Natural killer cell (primary cell): Measurements from ENCODE around the gene STK32B. TPM values are rescaled to one million over a fixed set of nuclear protein-coding genes. Genes with fewer than 3 reads are reported as not detected.

Experiments
- ATAC-seq, 3 donors: fragments of 150-1000 bp in 2 of 3; fragments of 200-7000 bp in 1 of 3; cut with Tn5 transposase; 1 replicate in 1 of 3; 2 replicates in 2 of 3; pipeline ENCODE4 v1.10.0; 2021; ENCODE audit warnings: mild to moderate bottlenecking in 2 of 3, moderate library complexity in 2 of 3
- DNase-seq, 2 donors: peaks; one replicate each; pipeline versions ENCODE4 v3.0.0 to v3.0.0-alpha.2; 2013 to 2021; ENCODE audit warnings: mixed read lengths in 1 of 2
- H3K27ac ChIP-seq: one replicate; pipeline ENCODE4 v1.5.1; 2013; ENCODE audit warnings: mild to moderate bottlenecking, low read length
- H3K27me3 ChIP-seq: one replicate; pipeline ENCODE4 v1.6.1; 2013; ENCODE audit warnings: low read length; ENCODE audit not compliant: control insufficient read depth, insufficient read depth
- H3K36me3 ChIP-seq: one replicate; pipeline ENCODE4 v1.6.1; 2013; ENCODE audit warnings: low read length; ENCODE audit not compliant: control insufficient read depth, insufficient read depth
- H3K4me1 ChIP-seq: one replicate; pipeline ENCODE4 v1.6.1; 2013; ENCODE audit warnings: low read length; ENCODE audit not compliant: control insufficient read depth, insufficient read depth
- H3K4me3 ChIP-seq: one replicate; pipeline ENCODE4 v1.5.1; 2013; ENCODE audit warnings: low read length
- H3K9me3 ChIP-seq: one replicate; pipeline ENCODE4 v1.6.1; 2013; ENCODE audit warnings: low read length; ENCODE audit not compliant: control insufficient read depth, insufficient read depth
- H3K27ac Mint-ChIP-seq, 2 donors: one replicate each; pipeline ENCODE4 v1.8.0; 2022; ENCODE audit warnings: mild to moderate bottlenecking in 2 of 2, mixed read lengths in 2 of 2, moderate library complexity in 1 of 2
- H3K27me3 Mint-ChIP-seq, 2 donors: one replicate each; pipeline ENCODE4 v1.8.0; 2022; ENCODE audit warnings: low read depth in 2 of 2, mixed read lengths in 2 of 2
- H3K36me3 Mint-ChIP-seq: one replicate; pipeline ENCODE4 v1.8.0; 2022; ENCODE audit warnings: mixed read lengths
- H3K4me1 Mint-ChIP-seq, 2 donors: one replicate each; pipeline ENCODE4 v1.8.0; 2022; ENCODE audit warnings: mixed read lengths in 2 of 2
- H3K4me3 Mint-ChIP-seq: one replicate; pipeline ENCODE4 v1.8.0; 2022; ENCODE audit warnings: mild to moderate bottlenecking, moderate library complexity, mixed read lengths
- H3K9me3 Mint-ChIP-seq, 2 donors: one replicate each; pipeline ENCODE4 v1.8.0; 2022; ENCODE audit warnings: mixed read lengths in 2 of 2
- CTCF ChIP-seq: fragments of 200-600 bp; IDR thresholded peaks from one replicate; pipeline ENCODE4 v1.8.0; 2022; ENCODE audit warnings: antibody characterized with exemption
- WGBS: methylation state at CpG from one replicate; pipeline ENCODE4 v1.1.7; 2013; ENCODE audit warnings: missing lambda C conversion rate; ENCODE audit not compliant: insufficient coverage; 5-methylcytosine and 5-hydroxymethylcytosine counted together
- intact Hi-C: fragments of 100-400 bp; cut with micrococcal nuclease; formaldehyde crosslinking; loops from one replicate; pipeline ENCODE4 v1.14.2; 2022
- total RNA-seq, 4 donors: library from RNA; stranded (reverse); fragments of 120-200 nt in 1 of 4; gene quantifications; one replicate each; pipeline versions ENCODE4 v1.2.3 to v1.2.4, GENCODE V29; 2013 to 2022

The STK32B gene
- total RNA-seq, 3 donors from 2014 or later (not counting 1 experiment from before 2014, with no cell fraction given): 0.32 to 0.33 TPM; not detected in 1

GRCh38 chr4:5157791-5158770 lies 106.8 kb downstream of the STK32B start:
- Mint-ChIP-seq H3K27me3 (peaks cover 8 to 25% of the 10 kb centered on the region in 2 donors), H3K27ac (no peak overlapping the region), H3K4me1 (no peaks in the 10 kb centered on the region), H3K36me3 (no peaks in the 10 kb centered on the region), H3K9me3 (no peaks in the 10 kb centered on the region), H3K4me3 (no peak overlapping the region)
- DNase-seq: no peak
- no peak for TF ChIP-seq CTCF
- H3K9me3 ChIP-seq: no peaks in the 10 kb centered on the region
- no peaks in the 10 kb centered on the region for H3K27me3 ChIP-seq
- H3K4me3 ChIP-seq: no peak overlapping the region
- no peak for ATAC-seq
- no peaks in the 10 kb centered on the region for H3K4me1 ChIP-seq
- H3K36me3 ChIP-seq: no peaks in the 10 kb centered on the region
- no peak overlapping the region for H3K27ac ChIP-seq
- WGBS: 93% methylated on average over 17 of the region's 17 CpGs
- intact Hi-C loops: no loop called here

- H3K27ac Mint-ChIP-seq: no peak overlapping the region
- DNase-seq (no peak), ATAC-seq (no peak)
- WGBS: 92% methylated on average over 6 of the region's 6 CpGs
- peaks cover 8 to 25% of the 10 kb centered on the region in 2 donors for H3K27me3 Mint-ChIP-seq
- Histone ChIP-seq H3K27ac (no peak overlapping the region), H3K9me3 (no peaks in the 10 kb centered on the region), H3K36me3 (no peaks in the 10 kb centered on the region), H3K27me3 (no peaks in the 10 kb centered on the region), H3K4me1 (no peaks in the 10 kb centered on the region), H3K4me3 (no peak overlapping the region)
- no peaks in the 10 kb centered on the region for H3K4me1 Mint-ChIP-seq
- no peaks in the 10 kb centered on the region for H3K36me3 Mint-ChIP-seq
- no peak for TF ChIP-seq CTCF
- H3K4me3 Mint-ChIP-seq: no peak overlapping the region
- intact Hi-C loops: no loop called here
- H3K9me3 Mint-ChIP-seq: no peaks in the 10 kb centered on the region
Observed at GRCh38 chr4:5158825-5159224, 107.5 kb downstream of the STK32B start.

- Histone ChIP-seq H3K4me3 (no peak overlapping the region), H3K9me3 (no peaks in the 10 kb centered on the region), H3K4me1 (no peaks in the 10 kb centered on the region), H3K27ac (no peak overlapping the region), H3K27me3 (no peaks in the 10 kb centered on the region), H3K36me3 (no peaks in the 10 kb centered on the region)
- intact Hi-C loops: no loop called here
- 79% methylated on average over 4 of the region's 4 CpGs for WGBS
- DNase-seq (no peak), ATAC-seq (no peak)
- Mint-ChIP-seq H3K4me1 (no peaks in the 10 kb centered on the region), H3K36me3 (no peaks in the 10 kb centered on the region), H3K27me3 (peaks cover 3 to 19% of the 10 kb centered on the region in 2 donors), H3K4me3 (no peak overlapping the region), H3K27ac (no peak overlapping the region), H3K9me3 (no peaks in the 10 kb centered on the region)
- TF ChIP-seq CTCF: no peak
Observed at GRCh38 chr4:5160668-5161067, 109.4 kb downstream of the STK32B start.
